Ishikawa (cell line): ENCODE data around the gene MARCHF7.

ENCODE experiments used
- EGR1 ChIP-seq: IDR thresholded peaks from 2 replicates; pipeline ENCODE4 v1.6.1; 2012
- EP300 ChIP-seq: IDR thresholded peaks from 2 replicates; pipeline ENCODE4 v1.6.1; 2012; ENCODE audit warnings: borderline replicate concordance
- FOXM1 ChIP-seq: IDR thresholded peaks from 2 replicates; pipeline ENCODE4 v1.6.1; 2012; ENCODE audit warnings: low read depth, borderline replicate concordance
- REST ChIP-seq: IDR thresholded peaks from 2 replicates; pipeline ENCODE4 v1.6.1; 2012; ENCODE audit warnings: low read depth, mild to moderate bottlenecking
- TAF1 ChIP-seq: IDR thresholded peaks from 2 replicates; pipeline ENCODE4 v1.6.1; 2012; ENCODE audit warnings: low read depth, mild to moderate bottlenecking
- TF ChIP-seq, protein P1 (sequence below): IDR thresholded peaks from 2 replicates; pipeline ENCODE4 v1.6.1; 2012

DNA sequence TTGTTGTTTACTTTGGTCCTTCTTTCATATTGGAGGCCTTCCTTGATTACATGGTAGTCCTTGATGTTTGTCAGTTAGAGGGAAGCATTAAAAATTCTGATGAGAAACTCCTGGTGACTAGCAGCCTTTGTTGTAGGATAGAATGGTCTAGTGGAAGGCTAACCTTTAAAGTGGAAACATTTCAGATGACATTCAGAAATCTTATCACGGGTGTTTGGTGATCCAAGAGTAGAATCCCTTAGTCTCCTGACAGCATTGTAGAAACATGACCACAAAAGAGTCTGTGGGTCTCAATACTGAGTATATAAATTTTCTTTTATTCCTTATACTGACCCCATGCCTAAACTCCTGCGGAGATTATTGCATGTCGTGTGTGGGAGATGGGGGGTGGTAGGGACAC is 13.4 kb downstream of the MARCHF7 start:
- TF ChIP-seq REST (no peak), EP300 (no peak), FOXM1 (no peak), EGR1 (no peak), TAF1 (no peak)
- TF ChIP-seq, protein P1, sequence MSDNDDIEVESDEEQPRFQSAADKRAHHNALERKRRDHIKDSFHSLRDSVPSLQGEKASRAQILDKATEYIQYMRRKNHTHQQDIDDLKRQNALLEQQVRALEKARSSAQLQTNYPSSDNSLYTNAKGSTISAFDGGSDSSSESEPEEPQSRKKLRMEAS: no peak
